Activated B cell treated with CpG ODN at 0.5 μM for 24 hours (primary cell): ENCODE results near the gene TUBA1C. TPM values are rescaled to one million over a fixed set of nuclear protein-coding genes. Genes with fewer than 3 reads are reported as not detected.

Source experiments
- ATAC-seq: fragments of 200-7000 bp; cut with Tn5 transposase; one replicate; pipeline ENCODE4 v1.10.0; 2021; ENCODE audit warnings: low read depth, mild to moderate bottlenecking, moderate library complexity
- CTCF ChIA-PET: fragments of 350-600 bp; sonication (Branson Sonifier 250); formaldehyde crosslinking; loops from one replicate; lab custom pipeline; 2021; ENCODE audit warnings: antibody characterized with exemption; lab: Charles Lee
- POLR2A ChIA-PET: fragments of 350-600 bp; sonication (Branson Sonifier 250); formaldehyde crosslinking; loops from one replicate; lab custom pipeline; 2021; ENCODE audit warnings: antibody characterized with exemption; lab: Charles Lee
- DNase-seq: peaks from one replicate; pipeline ENCODE4 v3.0.0; 2022
- H3K27ac Mint-ChIP-seq: one replicate; pipeline ENCODE4 v1.8.0; 2020; ENCODE audit warnings: mixed read lengths
- H3K27me3 Mint-ChIP-seq: one replicate; pipeline ENCODE4 v1.8.0; 2021; ENCODE audit warnings: mixed read lengths
- H3K36me3 Mint-ChIP-seq: one replicate; pipeline ENCODE4 v1.8.0; 2021; ENCODE audit warnings: low read depth, mixed read lengths
- H3K4me1 Mint-ChIP-seq: one replicate; pipeline ENCODE4 v1.8.0; 2021; ENCODE audit warnings: mixed read lengths
- H3K4me3 Mint-ChIP-seq: one replicate; pipeline ENCODE4 v1.8.0; 2020; ENCODE audit warnings: mild to moderate bottlenecking, mixed read lengths
- H3K9me3 Mint-ChIP-seq: one replicate; pipeline ENCODE4 v1.8.0; 2020; ENCODE audit warnings: mixed read lengths
- intact Hi-C: fragments of 100-400 bp; cut with micrococcal nuclease; formaldehyde crosslinking; loops from one replicate; pipeline ENCODE4 v1.15.1; 2024
- total RNA-seq: library from RNA; stranded (reverse); gene quantifications from 2 replicates; pipeline ENCODE4 v1.2.3, GENCODE V29; 2022
- TF ChIP-seq, protein P1 (sequence below): fragments of 200-600 bp; IDR thresholded peaks from one replicate; pipeline ENCODE4 v1.8.0; 2022; ENCODE audit warnings: antibody characterized with exemption, mild to moderate bottlenecking

Gene TUBA1C
- total RNA-seq, result 141 and 142 TPM in 2 replicates

DNA sequence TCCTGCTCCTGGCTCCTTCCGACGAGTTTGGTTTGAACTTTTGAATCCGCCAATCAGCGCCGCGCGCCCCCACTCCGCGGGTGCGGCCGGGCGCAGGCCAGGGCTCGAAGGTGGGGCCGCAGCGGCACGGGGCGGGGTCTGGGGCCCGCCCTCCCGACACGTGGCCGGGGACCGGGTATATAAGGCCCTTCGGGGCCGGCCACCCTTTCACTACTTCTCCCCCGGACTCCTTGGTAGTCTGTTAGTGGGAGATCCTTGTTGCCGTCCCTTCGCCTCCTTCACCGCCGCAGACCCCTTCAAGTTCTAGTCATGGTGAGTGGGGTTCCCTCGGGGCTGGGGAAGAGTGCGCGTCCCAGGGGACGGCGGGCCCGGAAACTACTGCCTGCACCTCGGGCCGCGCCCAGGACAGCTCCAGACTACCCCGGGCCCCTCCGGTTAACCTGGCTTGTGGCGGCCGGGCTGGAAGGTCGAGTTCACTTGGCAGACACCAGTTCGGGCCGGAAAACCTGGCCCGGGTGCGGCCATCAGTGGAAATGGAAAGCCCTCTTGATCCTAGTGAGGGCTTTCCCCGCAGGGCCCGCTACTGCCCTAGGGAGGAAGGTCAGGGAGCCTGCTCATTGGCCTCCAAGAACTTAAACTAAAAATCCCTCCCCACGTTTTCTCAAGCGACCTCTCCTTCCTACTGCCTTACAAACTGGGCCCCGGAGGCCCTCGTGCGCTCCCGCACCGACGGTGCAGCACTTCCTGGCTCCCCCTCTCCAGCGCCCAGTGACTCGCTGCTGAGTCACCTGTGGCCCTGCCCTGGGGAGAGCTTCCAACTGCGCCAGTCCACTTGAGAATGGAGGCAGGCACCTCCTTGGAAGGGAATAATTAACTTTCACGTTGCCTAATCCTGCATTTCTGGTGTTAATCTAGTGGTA, at the start of gene TUBA1C:
Gene TUBA1C (plus strand): TSS at position 210 of the 920 bp plus-strand sequence. CDS start 100 bp downstream, at position 310.
- H3K9me3 Mint-ChIP-seq, result no peaks in the 10 kb centered on the region
- H3K27me3 Mint-ChIP-seq, result no peaks in the 10 kb centered on the region
- peaks cover 20% of the 10 kb centered on the region for H3K4me1 Mint-ChIP-seq
- H3K27ac Mint-ChIP-seq, result peak within 1 kb of the TSS; percentile 92
- peak; percentile 90 for DNase-seq
- TF ChIP-seq, protein P1, sequence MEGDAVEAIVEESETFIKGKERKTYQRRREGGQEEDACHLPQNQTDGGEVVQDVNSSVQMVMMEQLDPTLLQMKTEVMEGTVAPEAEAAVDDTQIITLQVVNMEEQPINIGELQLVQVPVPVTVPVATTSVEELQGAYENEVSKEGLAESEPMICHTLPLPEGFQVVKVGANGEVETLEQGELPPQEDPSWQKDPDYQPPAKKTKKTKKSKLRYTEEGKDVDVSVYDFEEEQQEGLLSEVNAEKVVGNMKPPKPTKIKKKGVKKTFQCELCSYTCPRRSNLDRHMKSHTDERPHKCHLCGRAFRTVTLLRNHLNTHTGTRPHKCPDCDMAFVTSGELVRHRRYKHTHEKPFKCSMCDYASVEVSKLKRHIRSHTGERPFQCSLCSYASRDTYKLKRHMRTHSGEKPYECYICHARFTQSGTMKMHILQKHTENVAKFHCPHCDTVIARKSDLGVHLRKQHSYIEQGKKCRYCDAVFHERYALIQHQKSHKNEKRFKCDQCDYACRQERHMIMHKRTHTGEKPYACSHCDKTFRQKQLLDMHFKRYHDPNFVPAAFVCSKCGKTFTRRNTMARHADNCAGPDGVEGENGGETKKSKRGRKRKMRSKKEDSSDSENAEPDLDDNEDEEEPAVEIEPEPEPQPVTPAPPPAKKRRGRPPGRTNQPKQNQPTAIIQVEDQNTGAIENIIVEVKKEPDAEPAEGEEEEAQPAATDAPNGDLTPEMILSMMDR, result no peak
- CTCF ChIA-PET, result interaction anchor here (0.6 to 1.4 kb wide), 2 partner anchors 23 to 30 kb away, joined by 3 to 5 read pairs; no protein-coding TSS in a partner anchor
- peaks cover 24% of the 10 kb centered on the region for H3K36me3 Mint-ChIP-seq
- H3K4me3 Mint-ChIP-seq, result peak within 1 kb of the TSS; percentile 94
- POLR2A ChIA-PET, result interaction anchor here (0.6 to 4.5 kb wide), 30 partner anchors 12 to 1659 kb away, joined by 3 to 46 read pairs (median 4); partner anchors contain the start of genes ARF3, COX14, KANSL2 and KCNH3
- intact Hi-C loops, result loop anchor here (1.0 to 10.0 kb wide), 9 partner anchors 31 to 560 kb away; partner anchors contain the start of genes LMBR1L, NCKAP5L, PRKAG1 and TROAP
- ATAC-seq, result peak; percentile 90

DNA sequence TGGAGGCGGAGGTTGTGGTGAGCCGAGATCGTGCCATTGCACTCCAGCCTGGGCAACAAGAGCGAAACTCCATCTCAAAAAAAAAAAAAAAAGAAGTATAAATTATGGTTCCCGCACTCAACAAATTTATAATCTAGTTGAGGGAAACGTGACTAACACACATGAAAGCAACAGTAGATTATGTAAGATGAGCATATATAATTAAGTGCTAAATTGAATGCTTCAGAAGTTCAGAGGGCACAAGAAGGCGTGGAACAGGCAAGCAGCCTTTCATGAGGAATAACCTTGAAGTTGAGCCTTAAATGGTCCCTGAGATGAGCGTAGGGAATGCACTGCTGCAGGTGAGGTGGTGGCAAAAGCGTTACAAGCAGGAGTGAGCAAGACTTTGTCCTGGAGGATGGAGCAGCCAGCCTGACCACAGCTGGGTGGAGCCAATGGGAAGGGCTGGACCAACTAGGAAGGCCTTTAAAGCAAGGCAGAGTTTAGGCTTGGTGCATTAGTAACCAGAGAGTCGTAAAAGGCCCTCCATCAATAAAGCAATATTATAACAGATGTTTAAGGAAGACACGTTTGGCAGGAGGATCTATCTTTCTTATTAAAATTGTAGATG, 45.4 kb upstream of the TUBA1C start:
- Mint-ChIP-seq H3K27ac (no peak overlapping the region), H3K36me3 (no peaks in the 10 kb centered on the region), H3K4me1 (peaks cover 2% of the 10 kb centered on the region), H3K27me3 (no peaks in the 10 kb centered on the region), H3K4me3 (no peak overlapping the region), H3K9me3 (no peaks in the 10 kb centered on the region)
- no peak for DNase-seq
- intact Hi-C loops, result no loop called here
- CTCF ChIA-PET, result interaction anchor here (1.0 kb wide), 1 partner anchor 128 kb away, joined by 3 read pairs; no protein-coding TSS in a partner anchor
- no peak for ATAC-seq
- TF ChIP-seq, protein P1, result no peak
- POLR2A ChIA-PET, result interaction anchor here (0.7 kb wide), 1 partner anchor 726 kb away, joined by 3 read pairs; no protein-coding TSS in a partner anchor

DNA sequence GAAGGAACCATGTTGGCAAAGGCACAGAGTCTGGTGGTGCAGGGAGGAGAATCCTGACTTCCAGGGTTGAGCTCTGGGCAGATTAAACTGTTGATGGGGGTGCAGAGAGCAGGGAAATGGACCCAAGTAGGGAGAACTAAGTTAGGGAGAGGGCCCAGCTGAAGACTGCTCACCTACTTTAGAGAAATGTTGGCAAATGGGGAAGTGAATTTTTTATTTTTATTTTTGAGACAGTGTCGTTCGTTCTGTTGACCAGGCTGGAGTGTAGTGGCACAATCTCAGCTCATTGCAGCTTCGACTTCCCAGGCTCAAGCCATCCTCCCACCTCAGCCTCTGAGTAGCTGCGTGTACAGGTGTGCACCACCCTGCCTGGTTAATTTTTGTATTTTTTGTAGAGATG, 43.9 kb upstream of the TUBA1C start:
- peaks cover 2% of the 10 kb centered on the region for H3K4me1 Mint-ChIP-seq
- no peak overlapping the region for H3K27ac Mint-ChIP-seq
- POLR2A ChIA-PET, result no interaction called here
- CTCF ChIA-PET, result interaction anchor here (0.6 to 1.4 kb wide), 2 partner anchors 13 to 33 kb away, joined by 3 read pairs; no protein-coding TSS in a partner anchor
- H3K27me3 Mint-ChIP-seq, result no peaks in the 10 kb centered on the region
- DNase-seq, result no peak
- H3K9me3 Mint-ChIP-seq, result no peaks in the 10 kb centered on the region
- intact Hi-C loops, result no loop called here
- TF ChIP-seq, protein P1, result no peak
- no peaks in the 10 kb centered on the region for H3K36me3 Mint-ChIP-seq
- no peak overlapping the region for H3K4me3 Mint-ChIP-seq
- no peak for ATAC-seq

DNA sequence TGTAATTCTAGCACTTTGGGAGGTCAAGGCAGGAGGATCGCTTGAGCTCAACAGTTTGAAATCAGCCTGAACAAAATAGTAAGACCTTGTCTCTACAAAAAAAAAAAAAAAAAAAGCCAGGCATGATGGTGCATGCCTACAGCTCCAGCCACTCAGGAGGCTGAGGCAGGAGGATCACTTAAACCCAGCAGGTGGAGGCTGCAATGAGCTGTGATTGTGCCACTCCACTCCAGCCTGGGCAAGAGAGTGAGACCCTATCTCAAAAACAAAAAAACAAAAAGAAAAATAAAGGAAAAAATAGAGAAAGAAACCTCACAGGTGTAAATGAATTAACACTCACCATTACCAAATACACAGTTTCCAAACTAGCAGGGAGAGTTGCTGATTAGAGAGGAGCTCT, 41.8 kb upstream of the TUBA1C start:
- no peak for ATAC-seq
- no peaks in the 10 kb centered on the region for H3K9me3 Mint-ChIP-seq
- POLR2A ChIA-PET, result interaction anchor here (0.7 to 0.8 kb wide), 3 partner anchors 9 to 21 kb away, joined by 3 to 4 read pairs (median 3); no protein-coding TSS in a partner anchor

More for the DNA sequence above, 41.8 kb upstream of the TUBA1C start:
- H3K4me1 Mint-ChIP-seq, result peaks cover 2% of the 10 kb centered on the region
- H3K36me3 Mint-ChIP-seq, result no peaks in the 10 kb centered on the region
- no peak overlapping the region for H3K27ac Mint-ChIP-seq
- no peaks in the 10 kb centered on the region for H3K27me3 Mint-ChIP-seq
- intact Hi-C loops, result no loop called here
- CTCF ChIA-PET, result interaction anchor here (0.7 to 1.0 kb wide), 3 partner anchors 12 to 135 kb away, joined by 3 read pairs; no protein-coding TSS in a partner anchor
- no peak overlapping the region for H3K4me3 Mint-ChIP-seq
- DNase-seq, result no peak
- TF ChIP-seq, protein P1, result no peak
